ENCODE data around the gene CHGA. TPM values are rescaled to one million over a fixed set of nuclear protein-coding genes. Genes with fewer than 3 reads are reported as not detected.

The CHGA gene
- total and polyA plus RNA-seq, 2 of the 8 experiments (the other 6 are each of a cell fraction or from before 2014, with no cell fraction given): 17.5 to 28.2 TPM

DNA sequence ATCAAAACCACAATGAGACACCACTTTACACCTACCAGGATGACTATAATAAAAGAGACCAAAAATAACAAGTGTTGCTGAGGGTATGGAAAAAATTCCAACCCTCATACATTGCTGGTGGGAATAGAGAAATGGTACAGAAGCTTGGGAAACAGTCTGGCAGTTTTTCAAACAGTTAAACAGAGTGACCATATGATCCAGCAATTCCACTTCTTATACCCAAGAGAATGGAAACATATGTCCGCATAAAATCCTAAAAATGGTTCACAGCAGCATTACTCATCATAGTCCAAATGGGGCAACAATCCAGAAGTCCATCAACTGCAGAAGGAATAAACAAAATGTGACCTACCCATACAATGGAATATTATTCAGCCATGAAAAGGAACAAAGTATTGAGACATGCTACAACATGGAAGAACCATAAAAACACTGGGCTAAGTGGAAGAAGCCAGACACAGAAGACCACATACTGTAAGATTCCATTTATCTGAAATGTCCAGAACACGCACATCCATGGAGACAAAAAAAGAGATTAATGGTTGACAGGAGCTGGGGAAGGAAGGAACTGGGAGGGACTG, 44.5 kb downstream of the CHGA start (continued):
- TF ChIP-seq, protein P1, sequence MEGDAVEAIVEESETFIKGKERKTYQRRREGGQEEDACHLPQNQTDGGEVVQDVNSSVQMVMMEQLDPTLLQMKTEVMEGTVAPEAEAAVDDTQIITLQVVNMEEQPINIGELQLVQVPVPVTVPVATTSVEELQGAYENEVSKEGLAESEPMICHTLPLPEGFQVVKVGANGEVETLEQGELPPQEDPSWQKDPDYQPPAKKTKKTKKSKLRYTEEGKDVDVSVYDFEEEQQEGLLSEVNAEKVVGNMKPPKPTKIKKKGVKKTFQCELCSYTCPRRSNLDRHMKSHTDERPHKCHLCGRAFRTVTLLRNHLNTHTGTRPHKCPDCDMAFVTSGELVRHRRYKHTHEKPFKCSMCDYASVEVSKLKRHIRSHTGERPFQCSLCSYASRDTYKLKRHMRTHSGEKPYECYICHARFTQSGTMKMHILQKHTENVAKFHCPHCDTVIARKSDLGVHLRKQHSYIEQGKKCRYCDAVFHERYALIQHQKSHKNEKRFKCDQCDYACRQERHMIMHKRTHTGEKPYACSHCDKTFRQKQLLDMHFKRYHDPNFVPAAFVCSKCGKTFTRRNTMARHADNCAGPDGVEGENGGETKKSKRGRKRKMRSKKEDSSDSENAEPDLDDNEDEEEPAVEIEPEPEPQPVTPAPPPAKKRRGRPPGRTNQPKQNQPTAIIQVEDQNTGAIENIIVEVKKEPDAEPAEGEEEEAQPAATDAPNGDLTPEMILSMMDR (IDR thresholded peaks at IDR 0.05; ENCODE audit: control extremely low read depth in 1 of 3, insufficient read depth in 1 of 3, low read depth in 1 of 3, low read length in 3 of 3): no peak
- TF ChIP-seq EZH2 (IDR thresholded peaks at IDR 0.05; ENCODE audit: low read depth, low read length, severe bottlenecking): no peak
- TF ChIP-seq TAF1 (IDR thresholded peaks at IDR 0.05; ENCODE audit: low read depth, low read length): no peak
- TF ChIP-seq BACH1 (IDR thresholded peaks at IDR 0.05; ENCODE audit: low read length): no peak
- TF ChIP-seq POLR2A (IDR thresholded peaks at IDR 0.05; ENCODE audit: control extremely low read depth in 1 of 2, low read depth in 2 of 2, low read length in 2 of 2): no peak
- TF ChIP-seq CBX5 (IDR thresholded peaks at IDR 0.05; ENCODE audit: low read depth, low read length): no peak

Measured in H1 (cell line).